Bronchial epithelial cell (primary cell): ENCODE results near the gene RAB21. TPM values are rescaled to one million over a fixed set of nuclear protein-coding genes. Genes with fewer than 3 reads are reported as not detected.

Experiments
- DNase-seq: peaks from one replicate; pipeline ENCODE4 v3.0.0-alpha.2; 2010; ENCODE audit warnings: low read depth
- FAIRE-seq: peaks from 2 replicates; lab custom pipeline; 2011; peaks lifted over from hg19 to GRCh38; lab: Jason Lieb, UNC
- H3K27me3 ChIP-seq: 2 replicates; pipeline ENCODE4 v1.5.1; 2011; ENCODE audit warnings: low read length; ENCODE audit not compliant: control insufficient read depth, insufficient read depth
- H3K36me3 ChIP-seq: 2 replicates; pipeline ENCODE4 v1.5.1; 2011; ENCODE audit warnings: low read length; ENCODE audit not compliant: control insufficient read depth, insufficient read depth
- H3K4me3 ChIP-seq: 2 replicates; pipeline ENCODE4 v1.5.1; 2011; ENCODE audit warnings: mild to moderate bottlenecking, low read depth, low read length, control low read depth
- CTCF ChIP-seq: IDR thresholded peaks from 2 replicates; pipeline ENCODE4 v1.5.1; 2011; ENCODE audit warnings: mild to moderate bottlenecking, moderate library complexity, low read length, control low read depth, inconsistent platforms; ENCODE audit not compliant: insufficient read depth, severe bottlenecking
- total RNA-seq: library from RNA; depleted of rRNA; stranded (reverse); fragments of >200 nt; gene quantifications from 2 replicates; pipeline ENCODE4 v1.2.1, GENCODE V29; 2014

RAB21 gene
- total RNA-seq, 1 donor from 2014 or later = 27.9 TPM

DNA sequence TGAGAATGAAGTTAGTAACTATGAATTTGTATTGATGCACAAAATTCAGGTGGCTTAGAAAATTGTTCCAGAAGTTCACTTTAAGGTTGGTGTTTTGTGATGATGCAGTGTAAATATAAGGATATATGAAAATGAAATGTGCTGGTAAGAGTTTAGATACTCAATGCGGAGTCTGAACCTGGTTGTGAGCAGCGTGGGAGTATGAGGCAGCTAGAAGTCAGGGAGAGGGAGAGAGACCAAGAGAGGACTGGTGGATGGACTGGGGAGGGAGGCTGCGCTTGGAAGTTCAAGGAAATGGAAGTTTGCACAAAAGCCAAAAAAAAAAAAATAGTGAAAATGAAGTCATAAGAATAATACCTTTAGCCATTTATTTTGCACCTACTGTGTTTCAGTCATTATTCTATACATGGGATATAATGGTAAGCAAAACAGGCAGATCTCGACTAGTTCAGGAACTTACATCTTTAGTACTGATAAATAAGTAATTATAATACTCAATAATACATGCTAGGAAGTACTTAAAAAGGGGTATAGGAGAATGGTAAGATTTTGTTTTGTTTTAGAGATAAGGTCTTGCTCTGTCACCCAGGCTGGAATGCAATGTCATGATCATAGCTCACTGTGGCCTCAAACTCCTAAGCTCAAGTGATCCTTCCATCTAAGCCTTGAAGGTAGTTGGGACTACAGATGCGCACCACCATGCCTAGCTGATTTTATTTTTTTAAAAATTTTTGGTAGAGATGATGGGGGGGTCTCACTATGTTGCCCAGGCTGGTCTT is 10.0 kb upstream of the RAB21 start:
- no peak overlapping the region for H3K4me3 ChIP-seq
- no peak for TF ChIP-seq CTCF
- H3K36me3 ChIP-seq = no peaks in the 10 kb centered on the region
- FAIRE-seq (no peak), DNase-seq (no peak)
- no peaks in the 10 kb centered on the region for H3K27me3 ChIP-seq

DNA sequence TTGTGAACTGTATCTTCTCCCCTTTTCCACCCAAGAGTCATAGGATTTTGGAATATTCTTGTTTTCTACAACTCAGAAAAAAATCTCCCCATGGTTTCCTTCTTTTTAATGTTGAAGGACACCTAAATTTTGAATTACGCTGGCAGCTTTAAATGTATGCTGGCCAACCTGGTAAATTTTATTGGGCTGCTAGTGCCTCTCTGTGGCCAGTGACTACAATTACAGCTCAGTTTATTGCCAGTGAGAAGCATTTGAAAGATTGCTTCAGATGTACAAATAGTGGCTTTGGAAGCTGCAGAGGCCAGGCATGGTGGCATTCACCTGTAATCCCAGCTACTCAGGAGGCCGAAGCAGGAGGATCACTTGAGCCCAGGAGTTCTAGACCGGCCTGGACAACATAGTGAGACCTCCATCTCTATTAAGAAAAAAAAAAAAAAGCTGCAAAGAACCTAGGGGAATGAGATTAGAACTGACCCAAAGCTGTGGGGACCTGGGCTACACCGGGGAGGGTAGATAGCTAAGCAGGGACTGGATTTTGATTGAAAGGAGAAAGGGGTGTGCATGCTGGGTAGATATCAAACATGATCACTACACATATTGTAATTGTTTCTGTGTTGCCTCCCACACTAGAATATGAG is 7.6 kb upstream of the RAB21 start:
- Histone ChIP-seq H3K36me3 (no peaks in the 10 kb centered on the region), H3K4me3 (no peak overlapping the region), H3K27me3 (peaks cover 1% of the 10 kb centered on the region)
- FAIRE-seq = no peak
- peak; percentile 63 for TF ChIP-seq CTCF
- DNase-seq = peak; percentile 68

DNA sequence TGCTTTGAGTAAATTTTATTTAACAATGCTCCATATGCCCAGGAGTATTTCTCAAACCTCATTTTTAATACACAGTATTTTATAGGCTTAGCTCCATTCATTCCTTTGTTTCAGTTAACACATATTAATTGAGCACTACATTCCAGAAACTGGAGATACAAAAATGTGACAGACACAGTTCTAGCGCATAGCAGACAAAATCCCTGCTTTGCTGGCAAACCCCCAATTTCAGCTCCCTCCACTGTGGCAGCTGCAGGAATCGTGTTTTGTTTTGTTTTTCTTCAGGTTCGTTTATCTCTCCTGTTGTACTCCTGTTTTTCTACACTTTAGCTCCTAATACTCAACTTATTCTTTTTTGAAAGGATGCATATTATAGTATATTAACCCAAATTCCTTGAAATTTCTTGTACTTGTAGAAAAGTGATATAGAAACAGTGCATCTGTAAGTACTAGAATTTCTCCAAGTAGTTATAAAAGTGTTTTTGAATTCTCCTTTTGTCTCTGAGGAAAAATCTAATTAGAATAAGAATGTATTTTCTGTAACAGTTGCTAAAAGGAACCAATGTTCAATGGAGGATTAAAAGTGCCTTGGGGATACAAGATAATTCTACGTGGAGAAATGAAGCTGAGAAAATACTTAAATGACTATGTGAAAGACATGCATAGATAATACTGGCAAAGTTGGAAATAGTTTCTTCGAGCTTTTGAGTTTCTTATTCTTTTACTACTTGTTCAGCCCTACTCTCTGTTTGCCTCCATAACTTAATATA is 6.4 kb upstream of the RAB21 start:
- FAIRE-seq = no peak
- DNase-seq = no peak
- Histone ChIP-seq H3K27me3 (peaks cover 1% of the 10 kb centered on the region), H3K36me3 (no peaks in the 10 kb centered on the region), H3K4me3 (no peak overlapping the region)
- no peak for TF ChIP-seq CTCF

GRCh38 chr12:71749666-71750065 is 5.0 kb upstream of the RAB21 start:
- no peak overlapping the region for H3K4me3 ChIP-seq
- peaks cover 1% of the 10 kb centered on the region for H3K27me3 ChIP-seq
- no peak for TF ChIP-seq CTCF
- H3K36me3 ChIP-seq = no peaks in the 10 kb centered on the region
- no peak for DNase-seq
- FAIRE-seq = no peak

DNA sequence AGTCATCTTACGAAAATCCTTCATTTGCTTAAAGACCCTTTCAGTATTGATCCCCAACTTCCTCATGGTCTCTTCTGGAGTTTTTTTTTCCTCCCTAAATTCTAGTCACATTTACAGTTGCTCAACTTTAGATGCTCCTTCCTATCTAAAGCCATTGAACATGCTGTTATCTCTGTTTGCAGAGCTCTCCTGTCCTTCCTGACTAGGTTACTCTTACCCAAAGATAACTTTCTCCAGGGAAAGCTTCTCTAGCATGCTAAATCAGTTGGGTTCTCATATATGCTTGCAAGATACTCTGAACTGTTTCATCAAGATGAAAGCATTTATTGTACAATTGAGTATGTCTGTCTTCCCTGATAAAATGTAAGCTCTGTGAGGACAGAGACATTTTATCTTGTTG is 1.8 kb upstream of the RAB21 start:
- Histone ChIP-seq H3K36me3 (no peaks in the 10 kb centered on the region), H3K4me3 (no peak overlapping the region), H3K27me3 (peaks cover 1% of the 10 kb centered on the region)
- DNase-seq = no peak
- TF ChIP-seq CTCF = no peak
- no peak for FAIRE-seq
